Activated T-helper 2 cell treated with anti-CD3 and anti-CD28 coated beads, Interferon-gamma antibody, Interleukin-2, Interleukin-4, amounts not matched to agents 10 μg/mL and 5 μg/mL and 100 μg/mL, durations not matched to agents 14 hours and 24 hours and 36 hours (primary cell): ENCODE results near the gene HINT1. TPM values are rescaled to one million over a fixed set of nuclear protein-coding genes. Genes with fewer than 3 reads are reported as not detected.
"Not testable (repeated sequence)": the region's sequence is repeated elsewhere in the genome, so short reads cannot be mapped to it uniquely, and the experiment has no call there.

Experiments used
- DNase-seq: peaks from one replicate; pipeline ENCODE4 v3.0.0; 2021; ENCODE audit warnings: low spot score
- H3K27ac Mint-ChIP-seq: one replicate; pipeline ENCODE4 v1.8.0; 2021; ENCODE audit warnings: mixed read lengths
- H3K27me3 Mint-ChIP-seq: one replicate; pipeline ENCODE4 v1.8.0; 2021; ENCODE audit warnings: low read depth, mixed read lengths
- H3K36me3 Mint-ChIP-seq: one replicate; pipeline ENCODE4 v1.8.0; 2021; ENCODE audit warnings: low read depth, mixed read lengths
- H3K4me1 Mint-ChIP-seq: one replicate; pipeline ENCODE4 v1.8.0; 2021; ENCODE audit warnings: low read depth, mixed read lengths
- H3K4me3 Mint-ChIP-seq: one replicate; pipeline ENCODE4 v1.8.0; 2021; ENCODE audit warnings: low read depth, mild to moderate bottlenecking, moderate library complexity, mixed read lengths
- H3K9me3 Mint-ChIP-seq: one replicate; pipeline ENCODE4 v1.8.0; 2021; ENCODE audit warnings: mixed read lengths
- intact Hi-C: fragments of 100-400 bp; cut with micrococcal nuclease; formaldehyde crosslinking; loops from one replicate; pipeline ENCODE4 v1.15.1; 2023
- total RNA-seq: library from RNA; stranded (reverse); gene quantifications from 2 replicates; pipeline ENCODE4 v1.2.3, GENCODE V29; 2022

The HINT1 gene
- total RNA-seq, 1 donor from 2014 or later: 279 TPM

GRCh38 chr5:131164191-131165118 lies 601 bp downstream of the HINT1 start:
- DNase-seq: peak; percentile 74
- no peaks in the 10 kb centered on the region for H3K27me3 Mint-ChIP-seq
- peak overlapping the region; percentile 99 for H3K27ac Mint-ChIP-seq
- peak overlapping the region; percentile 96 for H3K4me3 Mint-ChIP-seq
- peaks cover 46% of the 10 kb centered on the region for H3K4me1 Mint-ChIP-seq
- intact Hi-C loops: loop anchor here (1.0 kb wide), 6 partner anchors 46 to 253 kb away; no protein-coding TSS in a partner anchor
- H3K9me3 Mint-ChIP-seq: no peaks in the 10 kb centered on the region
- H3K36me3 Mint-ChIP-seq: peaks cover 46% of the 10 kb centered on the region

- intact Hi-C loops: loop anchor here (1.0 kb wide), 3 partner anchors 194 to 254 kb away; no protein-coding TSS in a partner anchor
- H3K27ac Mint-ChIP-seq: peak overlapping the region; percentile 86
- no peak for DNase-seq
- H3K9me3 Mint-ChIP-seq: no peaks in the 10 kb centered on the region
- no peaks in the 10 kb centered on the region for H3K27me3 Mint-ChIP-seq
- peaks cover 43% of the 10 kb centered on the region for H3K4me1 Mint-ChIP-seq
- peak overlapping the region; percentile 87 for H3K4me3 Mint-ChIP-seq
- peaks cover 56% of the 10 kb centered on the region for H3K36me3 Mint-ChIP-seq
Measured at GRCh38 chr5:131163276-131164119, 1.6 kb downstream of the HINT1 start.

- no peak for DNase-seq
- Mint-ChIP-seq H3K4me1 (peaks cover 31% of the 10 kb centered on the region), H3K27me3 (no peaks in the 10 kb centered on the region), H3K4me3 (no peak overlapping the region), H3K9me3 (no peaks in the 10 kb centered on the region), H3K27ac (no peak overlapping the region), H3K36me3 (peaks cover 84% of the 10 kb centered on the region)
- intact Hi-C loops: no loop called here
Measured at GRCh38 chr5:131160134-131160533, 4.9 kb downstream of the HINT1 start.

- peaks cover 67% of the 10 kb centered on the region for H3K36me3 Mint-ChIP-seq
- intact Hi-C loops: no loop called here
- peaks cover 15% of the 10 kb centered on the region for H3K4me1 Mint-ChIP-seq
- no peak overlapping the region for H3K4me3 Mint-ChIP-seq
- no peaks in the 10 kb centered on the region for H3K27me3 Mint-ChIP-seq
- DNase-seq: no peak
- no peaks in the 10 kb centered on the region for H3K9me3 Mint-ChIP-seq
- H3K27ac Mint-ChIP-seq: no peak overlapping the region
Measured at GRCh38 chr5:131156957-131157356, 8.1 kb downstream of the HINT1 start.

GRCh38 chr5:131156385-131156784 lies 8.7 kb downstream of the HINT1 start:
- DNase-seq: no peak
- intact Hi-C loops: no loop called here
- Mint-ChIP-seq H3K36me3 (peaks cover 62% of the 10 kb centered on the region), H3K4me3 (no peak overlapping the region), H3K27me3 (no peaks in the 10 kb centered on the region), H3K4me1 (peaks cover 10% of the 10 kb centered on the region), H3K27ac (no peak overlapping the region), H3K9me3 (no peaks in the 10 kb centered on the region)

GRCh38 chr5:131151216-131151615 lies 13.8 kb downstream of the HINT1 start:
- DNase-seq: no peak
- H3K27ac Mint-ChIP-seq: no peak overlapping the region
- intact Hi-C loops: no loop called here
- H3K36me3 Mint-ChIP-seq: peaks cover 15% of the 10 kb centered on the region
- H3K27me3 Mint-ChIP-seq: no peaks in the 10 kb centered on the region
- no peak overlapping the region for H3K4me3 Mint-ChIP-seq
- H3K9me3 Mint-ChIP-seq: no peaks in the 10 kb centered on the region
- H3K4me1 Mint-ChIP-seq: no peaks in the 10 kb centered on the region

- Mint-ChIP-seq H3K4me3 (no peak overlapping the region), H3K27me3 (no peaks in the 10 kb centered on the region), H3K4me1 (no peaks in the 10 kb centered on the region), H3K36me3 (peaks cover 7% of the 10 kb centered on the region), H3K27ac (no peak overlapping the region), H3K9me3 (no peaks in the 10 kb centered on the region)
- intact Hi-C loops: no loop called here
- DNase-seq: no peak
Measured at GRCh38 chr5:131150408-131150807, 14.6 kb downstream of the HINT1 start.

GRCh38 chr5:131148835-131149234 lies 16.2 kb downstream of the HINT1 start:
- peaks cover 2% of the 10 kb centered on the region for H3K27me3 Mint-ChIP-seq
- no peak overlapping the region for H3K27ac Mint-ChIP-seq
- H3K4me3 Mint-ChIP-seq: no peak overlapping the region
- DNase-seq: no peak
- peaks cover 4% of the 10 kb centered on the region for H3K36me3 Mint-ChIP-seq
- H3K4me1 Mint-ChIP-seq: no peaks in the 10 kb centered on the region
- H3K9me3 Mint-ChIP-seq: no peaks in the 10 kb centered on the region
- intact Hi-C loops: no loop called here

- intact Hi-C loops: no loop called here
- peaks cover 2% of the 10 kb centered on the region for H3K27me3 Mint-ChIP-seq
Measured at GRCh38 chr5:131147258-131147657, 17.8 kb downstream of the HINT1 start.

GRCh38 chr5:131142970-131143617 lies 22.0 kb downstream of the HINT1 start:
- no peaks in the 10 kb centered on the region for H3K36me3 Mint-ChIP-seq
- intact Hi-C loops: no loop called here
- no peak overlapping the region for H3K27ac Mint-ChIP-seq
- H3K4me1 Mint-ChIP-seq: no peaks in the 10 kb centered on the region
- no peak for DNase-seq
- no peak overlapping the region for H3K4me3 Mint-ChIP-seq
- H3K9me3 Mint-ChIP-seq: peaks cover 6% of the 10 kb centered on the region
- peaks cover 4% of the 10 kb centered on the region for H3K27me3 Mint-ChIP-seq

More at GRCh38 chr5:131147258-131147657, 17.8 kb downstream of the HINT1 start:
- Mint-ChIP-seq H3K36me3 (no peaks in the 10 kb centered on the region), H3K9me3 (no peaks in the 10 kb centered on the region), H3K4me1 (no peaks in the 10 kb centered on the region), H3K4me3 (no peak overlapping the region), H3K27ac (no peak overlapping the region)
- no peak for DNase-seq

- intact Hi-C loops: no loop called here
- Mint-ChIP-seq H3K9me3 (peaks cover 6% of the 10 kb centered on the region), H3K36me3 (no peaks in the 10 kb centered on the region), H3K4me3 (no peak overlapping the region), H3K4me1 (no peaks in the 10 kb centered on the region), H3K27me3 (peaks cover 4% of the 10 kb centered on the region), H3K27ac (no peak overlapping the region)
- DNase-seq: no peak
Measured at GRCh38 chr5:131139321-131139720, 25.7 kb downstream of the HINT1 start.

- DNase-seq, H3K27ac Mint-ChIP-seq, H3K4me3 Mint-ChIP-seq, H3K36me3 Mint-ChIP-seq, H3K9me3 Mint-ChIP-seq, H3K4me1 Mint-ChIP-seq, intact Hi-C loops, H3K27me3 Mint-ChIP-seq: not testable (repeated sequence)
Measured at GRCh38 chr5:131138406-131138805, 26.6 kb downstream of the HINT1 start.
